Measurements from ENCODE around the gene PAQR4.
"Not testable (repeated sequence)": the region's sequence is repeated elsewhere in the genome, so short reads cannot be mapped to it uniquely, and the experiment has no call there.

PAQR4 gene

DNA sequence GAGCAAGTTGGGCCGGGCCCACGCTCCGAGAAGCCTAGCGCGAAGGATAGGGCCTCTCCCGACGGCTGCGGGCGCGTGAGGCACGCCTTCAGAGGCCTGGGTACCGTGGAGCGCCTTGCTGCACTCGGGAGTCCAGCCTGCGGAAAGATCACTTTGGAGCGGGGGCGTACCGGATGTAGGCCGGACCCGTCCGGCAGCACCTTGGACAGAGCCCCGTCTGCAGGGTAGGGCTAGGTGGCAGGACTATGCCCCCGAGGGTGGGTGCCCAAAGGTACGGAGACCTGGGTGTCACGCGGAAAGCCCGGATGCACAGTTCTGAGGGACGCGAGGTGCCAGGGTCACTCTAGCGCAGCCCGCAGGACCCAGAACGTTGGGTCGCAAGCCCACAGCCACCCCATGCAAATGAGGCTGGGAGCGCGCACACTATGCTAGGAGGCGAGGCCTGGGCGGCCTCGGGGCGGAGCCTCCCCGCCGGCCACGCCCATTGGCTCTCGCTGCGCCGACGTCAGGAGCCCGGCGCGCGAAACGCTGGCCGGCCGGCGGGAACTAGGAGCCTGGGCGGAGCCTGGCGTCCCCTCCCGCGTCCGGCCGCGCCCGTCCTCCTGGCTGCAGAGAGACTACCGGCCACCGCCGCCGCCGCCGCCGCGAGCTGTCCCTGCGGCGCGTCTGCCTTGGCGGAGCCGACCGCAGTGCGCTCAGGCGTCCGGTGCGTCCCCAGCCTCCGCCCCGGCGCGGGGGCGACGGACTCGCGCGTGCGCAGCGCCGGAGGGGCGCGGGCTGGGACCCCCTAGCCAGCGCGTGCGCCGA is at the start of gene PAQR4:
TSS of gene PAQR4 (plus strand) at position 611 of the 807 bp plus-strand sequence. CDS start 327 bp downstream, outside the sequence.
- peak; percentile 68 for DNase-seq

DNA sequence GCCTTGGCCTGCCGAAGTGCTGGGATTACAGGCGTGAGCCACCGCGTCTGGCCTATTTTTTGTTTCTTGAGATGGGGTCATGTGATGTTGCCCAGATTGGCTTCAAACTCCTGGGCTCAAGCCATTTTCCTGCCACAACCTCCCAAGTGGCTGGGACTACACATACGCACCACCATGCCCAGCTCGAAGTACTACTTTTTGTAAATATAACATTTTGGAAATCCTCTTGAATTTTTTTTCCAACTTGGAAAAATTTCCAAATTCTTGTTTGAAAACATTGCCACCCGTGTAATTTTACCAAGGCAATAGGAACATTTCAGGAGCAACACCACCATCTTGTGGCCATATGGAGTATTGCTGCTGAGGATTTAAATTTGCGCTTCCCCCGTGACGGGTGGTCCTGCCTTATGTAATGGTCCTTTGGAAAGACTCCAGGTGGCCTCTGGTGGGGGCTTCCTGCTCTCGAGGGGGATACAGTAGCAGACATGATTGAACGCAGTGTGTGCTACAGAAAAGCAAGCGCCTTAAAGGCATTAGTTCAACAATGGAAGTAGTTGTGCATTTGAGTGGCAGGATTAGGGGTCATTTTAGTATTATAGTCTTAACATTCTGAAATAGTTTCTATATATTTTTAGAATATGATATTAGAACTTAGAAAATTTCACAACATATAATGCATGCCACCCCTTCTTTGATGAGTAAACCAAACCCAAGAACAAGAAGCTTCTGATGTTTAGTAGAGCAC is 49.5 kb upstream of the PAQR4 start:
- peak; percentile 61 for DNase-seq

DNA sequence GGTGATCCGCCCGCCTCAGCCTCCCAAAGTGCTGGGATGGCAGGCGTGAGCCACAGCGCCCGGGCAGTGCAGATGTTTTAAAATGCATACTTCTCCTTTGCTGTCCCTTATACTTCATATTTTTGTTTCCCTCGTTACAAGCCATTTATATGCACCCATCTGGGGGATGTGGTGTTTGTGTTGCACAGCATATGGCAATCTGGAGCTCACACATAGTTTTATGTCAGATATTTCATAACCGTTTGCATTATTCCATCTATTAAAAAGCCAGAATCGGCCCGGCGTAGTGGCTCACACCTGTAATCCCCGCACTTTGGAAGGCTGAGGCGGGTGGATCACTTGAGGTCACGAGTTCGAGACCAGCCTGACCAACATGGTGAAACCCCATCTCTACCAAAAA is 45.7 kb upstream of the PAQR4 start:
- DNase-seq, result no peak

DNA sequence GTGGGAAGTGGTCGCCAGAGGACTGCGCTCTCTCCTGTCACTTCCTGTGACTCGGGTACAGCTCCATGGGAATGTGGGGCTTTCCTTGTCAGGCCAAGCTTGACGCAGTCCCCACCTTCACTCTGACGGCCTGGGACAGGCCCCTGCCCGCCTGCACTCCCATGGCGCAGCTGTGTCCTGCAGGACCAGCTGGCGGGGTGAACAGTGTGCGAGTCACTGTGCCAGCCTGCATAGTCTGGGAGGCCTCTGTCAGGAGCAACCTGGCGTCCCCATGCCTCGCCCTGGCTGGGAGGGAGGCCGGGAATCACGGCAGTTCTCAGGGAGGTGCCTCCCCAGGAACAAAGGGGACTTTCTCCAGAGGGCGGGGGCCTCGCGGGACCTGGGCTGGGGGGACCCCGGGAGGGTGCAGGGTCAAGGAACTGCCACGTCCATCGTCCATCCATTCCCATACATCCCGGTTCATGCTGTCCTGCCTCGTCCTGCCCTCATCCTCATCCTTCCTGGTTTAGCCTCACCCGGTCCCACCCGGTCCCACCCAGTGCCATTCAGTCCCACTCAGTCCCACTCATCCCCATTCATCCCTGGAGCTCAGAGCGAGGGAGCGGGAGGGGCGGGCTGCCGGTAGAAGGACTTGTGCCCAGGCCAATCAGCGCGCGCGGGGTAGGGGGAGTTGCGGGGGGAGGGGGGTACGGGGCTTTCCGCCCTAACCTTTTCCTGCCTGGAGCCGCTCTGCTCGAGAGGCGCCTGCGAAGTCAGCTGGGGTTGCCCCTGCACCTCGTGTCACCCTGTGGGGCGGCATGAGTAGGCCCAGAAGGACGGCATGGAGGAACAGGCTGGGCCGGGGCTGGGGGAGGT is 44.0 kb upstream of the PAQR4 start:
- DNase-seq, result no peak

DNA sequence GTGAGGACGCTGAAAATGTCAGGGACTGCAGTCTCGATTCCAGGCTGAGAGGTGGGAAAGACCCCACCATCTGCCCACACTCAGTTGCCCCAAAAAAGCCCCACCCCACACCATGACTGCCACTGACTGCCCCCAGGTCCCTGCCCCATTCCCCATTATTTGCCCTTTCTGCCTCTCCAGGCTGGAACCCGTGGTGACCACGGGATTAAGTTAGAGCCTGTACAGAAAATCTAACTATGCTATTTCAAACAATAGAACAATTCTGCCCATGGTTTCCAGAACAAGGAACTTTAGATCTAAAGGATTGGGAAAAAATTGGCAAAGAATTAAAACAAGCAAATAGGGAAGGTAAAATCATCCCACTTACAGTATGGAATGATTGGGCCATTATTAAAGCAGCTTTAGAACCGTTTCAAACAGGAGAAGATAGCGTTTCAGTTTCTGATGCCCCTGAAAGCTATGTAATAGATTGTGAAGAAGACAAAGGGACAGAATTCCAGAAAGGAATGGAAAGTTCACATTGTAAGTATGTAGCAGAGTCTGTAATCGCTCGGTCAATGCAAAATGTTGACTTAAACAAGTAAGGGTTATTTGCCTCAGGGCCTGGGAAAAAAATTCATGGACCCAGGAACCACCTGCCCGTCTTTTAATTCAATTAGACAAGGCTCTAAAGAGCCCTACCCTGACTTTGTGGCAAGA is 43.0 kb upstream of the PAQR4 start:
- DNase-seq, result no peak

DNA sequence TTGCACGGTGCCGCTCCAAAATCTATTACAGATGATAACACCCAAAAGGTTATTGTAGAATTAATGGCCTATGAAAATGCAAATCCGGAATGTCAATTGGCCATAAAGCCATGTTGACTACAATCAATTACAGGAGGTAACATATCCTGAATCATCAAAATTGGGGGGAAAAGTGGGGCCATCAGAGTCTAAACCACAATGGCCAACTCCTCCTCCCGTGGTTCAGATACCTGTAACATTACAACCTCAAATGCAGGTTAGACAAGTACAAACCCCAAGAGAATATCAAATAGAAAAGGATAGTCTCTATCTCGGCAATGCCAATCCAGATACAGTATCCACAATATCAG is 42.5 kb upstream of the PAQR4 start:
- DNase-seq, result no peak

DNA sequence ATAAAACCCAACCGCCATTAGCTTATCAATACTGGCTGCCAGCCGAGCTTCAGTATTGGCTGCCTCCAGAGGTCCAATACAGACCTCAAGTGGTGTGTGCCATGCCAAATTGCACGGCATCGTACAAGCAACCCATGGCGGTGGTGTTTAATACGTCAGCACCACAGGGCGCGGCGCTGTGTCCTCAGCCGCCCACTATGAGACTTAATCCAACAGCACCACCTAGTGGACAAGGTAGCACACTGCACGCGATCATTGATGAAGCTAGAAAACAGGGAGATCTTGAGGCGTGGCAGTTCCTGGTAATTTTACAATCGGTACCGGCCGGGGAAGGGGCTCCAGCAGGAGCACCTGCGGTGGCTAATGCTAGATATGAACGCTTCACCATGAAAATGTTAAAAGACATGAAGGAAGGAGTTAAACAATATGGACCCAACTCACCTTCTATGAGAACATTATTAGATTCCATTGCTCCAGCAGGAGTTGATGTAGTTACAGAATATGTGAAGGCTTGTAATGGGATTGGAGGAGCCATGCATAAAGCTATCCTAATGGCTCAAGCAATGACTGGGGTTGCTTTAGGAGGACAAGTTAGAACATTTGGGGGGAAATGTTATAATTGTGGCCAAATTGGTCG is 42.0 kb upstream of the PAQR4 start:
- DNase-seq, result peak; percentile 85

DNA sequence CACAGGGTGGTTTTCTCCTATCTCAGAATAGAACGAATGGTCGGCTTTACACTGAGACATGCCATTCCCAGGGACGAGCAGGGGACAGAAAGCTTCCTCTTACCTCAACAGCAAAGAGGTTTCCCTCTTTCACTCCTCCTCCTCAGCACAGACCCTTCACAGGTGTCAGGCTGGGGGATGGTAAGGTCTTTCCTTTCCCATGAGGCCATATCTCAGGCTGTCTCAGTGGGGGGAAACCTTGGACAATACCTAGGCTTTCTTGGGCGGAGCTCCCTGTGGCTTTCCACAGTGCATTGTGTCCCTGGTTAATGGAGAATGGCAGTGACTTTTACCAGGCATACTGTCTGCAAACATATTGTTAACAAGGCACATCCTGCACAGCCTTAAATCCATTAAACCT is 41.0 kb upstream of the PAQR4 start:
- not testable (repeated sequence) for DNase-seq

DNA sequence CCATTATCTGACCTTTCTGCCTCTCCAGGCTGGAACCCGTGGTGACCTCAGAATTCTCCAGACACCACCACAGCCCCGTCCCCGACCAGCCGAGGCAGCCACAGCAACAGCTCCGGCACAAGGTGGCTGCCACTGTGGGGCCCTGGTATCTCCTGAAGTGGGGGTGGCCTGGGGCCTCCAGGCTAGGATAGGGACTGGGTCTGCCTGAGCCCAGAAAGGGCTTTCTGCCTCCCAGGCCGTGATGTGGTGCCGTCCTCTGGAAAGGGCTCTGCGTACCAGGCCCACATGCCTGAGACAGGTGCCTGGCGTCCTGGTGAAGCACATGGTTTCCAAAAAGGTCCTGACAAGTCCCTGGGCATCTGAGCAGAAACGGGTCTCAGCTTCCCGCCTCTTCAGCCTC is 40.4 kb upstream of the PAQR4 start:
- DNase-seq, result no peak

DNA sequence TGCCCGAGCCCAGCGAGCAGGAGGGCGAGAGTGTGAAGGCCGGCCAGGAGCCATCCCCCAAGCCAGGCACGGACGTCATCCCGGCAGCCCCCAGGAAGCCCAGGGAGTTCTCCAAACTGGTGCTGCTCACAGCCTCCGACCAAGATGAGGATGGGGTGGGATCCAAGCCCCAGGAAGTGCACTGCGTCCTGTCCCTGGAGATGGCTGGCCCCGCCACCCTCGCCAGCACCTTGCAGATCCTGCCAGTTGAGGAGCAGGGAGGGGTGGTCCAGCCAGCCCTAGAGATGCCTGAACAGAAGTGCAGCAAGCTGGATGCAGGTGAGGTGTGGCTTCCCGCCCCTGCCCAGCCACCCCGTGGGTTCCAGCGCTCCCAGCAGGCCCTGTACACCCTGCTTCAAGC is 39.5 kb upstream of the PAQR4 start:
- DNase-seq, result no peak

DNA sequence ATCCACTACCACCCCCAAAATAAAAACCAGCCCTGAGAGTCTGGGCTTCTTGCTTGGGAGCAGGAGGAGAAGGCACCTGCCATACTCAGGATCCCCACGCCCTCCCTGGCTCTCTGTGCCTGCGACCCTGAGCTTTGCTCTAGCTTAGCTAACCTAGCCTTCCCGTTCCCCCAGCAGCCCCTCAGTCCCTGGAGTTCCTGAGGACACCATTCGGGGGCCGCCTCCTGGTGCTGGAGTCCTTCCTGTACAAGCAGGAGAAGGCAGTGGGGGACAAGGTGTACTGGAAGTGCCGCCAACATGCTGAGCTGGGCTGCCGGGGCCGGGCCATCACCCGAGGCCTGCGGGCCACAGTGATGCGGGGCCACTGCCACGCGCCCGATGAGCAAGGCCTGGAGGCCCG is 38.9 kb upstream of the PAQR4 start:
- DNase-seq, result no peak

DNA sequence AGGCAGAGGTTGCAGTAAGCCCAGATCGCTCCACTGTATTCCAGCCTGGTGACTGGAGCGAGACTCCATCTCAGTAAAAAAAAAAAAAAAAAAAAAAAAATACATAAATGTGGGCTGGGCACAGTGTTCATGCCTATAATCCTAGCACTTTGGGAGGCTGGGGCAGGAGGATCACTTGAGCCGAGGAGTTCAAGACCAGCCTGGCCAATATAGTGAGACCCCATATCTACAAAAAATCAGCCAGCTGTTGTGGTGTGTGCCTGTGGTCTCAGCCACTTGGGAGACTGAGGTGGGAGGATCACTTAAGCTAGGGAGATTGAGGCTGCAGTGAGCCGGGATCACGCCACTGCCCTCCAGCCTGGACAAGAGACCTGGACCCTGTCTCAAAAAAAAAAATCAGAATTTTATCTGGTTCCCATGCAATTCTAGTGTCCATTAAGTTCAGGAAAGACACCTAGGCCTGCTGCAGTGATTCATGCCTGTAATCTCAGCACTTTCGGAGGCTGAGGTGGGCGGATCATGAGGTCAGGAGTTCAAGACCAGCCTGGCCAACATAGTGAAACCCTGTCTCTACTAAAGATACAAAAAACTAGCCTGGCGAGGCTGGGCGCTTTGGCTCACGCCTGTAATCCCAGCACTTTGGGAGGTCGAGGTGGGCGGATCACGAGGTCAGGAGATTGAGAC is 37.8 kb upstream of the PAQR4 start:
- not testable (repeated sequence) for DNase-seq

DNA sequence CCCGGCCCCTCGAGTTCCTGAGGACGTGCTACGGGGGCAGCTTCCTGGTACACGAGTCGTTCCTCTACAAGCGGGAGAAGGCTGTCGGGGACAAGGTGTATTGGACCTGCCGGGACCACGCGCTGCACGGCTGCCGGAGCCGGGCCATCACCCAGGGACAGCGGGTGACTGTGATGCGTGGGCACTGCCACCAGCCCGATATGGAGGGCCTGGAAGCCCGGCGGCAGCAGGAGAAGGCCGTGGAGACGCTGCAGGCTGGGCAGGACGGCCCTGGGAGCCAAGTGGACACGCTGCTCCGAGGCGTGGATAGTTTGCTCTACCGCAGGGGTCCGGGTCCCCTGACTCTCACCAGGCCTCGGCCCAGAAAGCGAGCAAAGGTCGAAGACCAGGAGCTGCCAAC is 36.0 kb upstream of the PAQR4 start:
- no peak for DNase-seq

DNA sequence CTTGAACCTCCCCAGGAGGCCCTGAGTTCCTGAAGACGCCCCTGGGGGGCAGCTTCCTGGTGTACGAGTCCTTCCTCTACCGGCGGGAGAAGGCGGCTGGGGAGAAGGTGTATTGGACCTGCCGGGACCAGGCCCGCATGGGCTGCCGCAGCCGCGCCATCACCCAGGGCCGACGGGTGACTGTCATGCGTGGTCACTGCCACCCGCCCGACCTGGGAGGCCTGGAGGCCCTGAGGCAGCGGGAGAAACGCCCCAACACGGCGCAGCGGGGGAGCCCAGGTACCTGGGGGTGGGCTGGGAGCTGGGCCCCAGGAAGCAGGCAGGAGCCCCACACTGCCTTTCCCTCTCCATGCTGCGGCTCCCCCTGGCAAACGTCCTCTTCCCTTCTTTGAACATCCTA is 35.4 kb upstream of the PAQR4 start:
- DNase-seq, result no peak

DNA sequence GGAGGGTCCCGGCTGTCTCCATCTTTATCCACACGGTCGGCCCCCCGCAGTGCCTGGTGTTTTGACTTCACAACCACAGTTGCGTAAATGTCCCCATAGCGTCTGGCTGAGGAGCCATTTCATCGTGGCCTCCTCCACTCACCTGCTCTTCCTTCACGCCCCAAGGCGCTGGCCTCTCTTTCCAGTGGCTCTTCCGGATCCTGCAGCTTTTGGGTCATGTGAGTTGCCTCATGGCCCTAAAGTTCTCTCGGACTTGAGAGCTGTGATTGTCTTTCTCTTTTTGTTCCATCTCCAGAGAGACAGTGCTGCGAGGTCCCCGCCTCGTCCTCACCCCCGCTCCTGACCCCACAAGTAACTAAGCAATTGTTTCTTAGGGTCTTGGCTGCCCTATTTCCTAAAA is 34.7 kb upstream of the PAQR4 start:
- DNase-seq, result no peak

DNA sequence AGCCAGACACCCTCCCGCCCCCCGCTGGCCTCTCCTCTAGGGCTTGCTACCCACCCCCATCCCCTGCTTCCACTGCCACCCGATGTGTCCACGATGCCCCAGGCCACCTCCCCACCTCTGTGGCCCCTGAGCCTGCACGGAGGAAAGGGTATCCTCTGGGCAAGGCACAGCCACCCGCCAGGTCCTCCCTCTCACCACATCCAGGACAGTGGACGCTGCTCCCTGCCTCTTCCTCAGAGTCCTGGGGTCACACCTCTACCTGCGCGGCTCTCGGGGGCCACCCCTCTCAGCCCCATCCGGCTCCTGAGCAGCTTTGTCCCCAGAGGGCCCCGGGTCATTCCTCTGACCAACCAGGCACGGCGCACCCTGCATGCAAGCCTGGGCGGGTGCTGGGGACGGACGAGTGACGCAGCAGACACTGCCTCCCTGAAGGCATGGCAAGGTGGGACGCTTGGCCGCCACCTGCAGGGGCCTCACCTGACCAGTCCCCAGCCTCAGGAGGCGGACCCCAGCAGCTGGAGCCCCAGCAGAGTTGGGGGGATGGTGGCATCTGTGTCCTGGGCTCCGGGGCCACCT is 32.6 kb upstream of the PAQR4 start:
- no peak for DNase-seq

DNA sequence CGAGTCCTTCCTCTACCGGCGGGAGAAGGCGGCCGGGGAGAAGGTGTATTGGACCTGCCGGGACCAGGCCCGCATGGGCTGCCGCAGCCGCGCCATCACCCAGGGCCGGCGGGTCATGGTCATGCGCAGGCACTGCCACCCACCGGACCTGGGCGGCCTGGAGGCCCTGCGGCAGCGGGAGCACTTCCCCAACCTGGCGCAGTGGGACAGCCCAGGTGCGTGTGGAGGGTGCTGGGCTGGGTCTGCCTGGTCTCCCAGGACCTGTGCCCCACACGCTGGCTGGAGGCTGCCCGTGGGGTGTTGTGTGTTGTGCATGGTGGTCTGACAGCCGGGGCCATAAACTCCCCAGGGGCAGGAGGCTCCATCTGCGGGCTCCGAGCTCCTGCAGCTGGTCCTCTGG is 32.0 kb upstream of the PAQR4 start:
- no peak for DNase-seq

DNA sequence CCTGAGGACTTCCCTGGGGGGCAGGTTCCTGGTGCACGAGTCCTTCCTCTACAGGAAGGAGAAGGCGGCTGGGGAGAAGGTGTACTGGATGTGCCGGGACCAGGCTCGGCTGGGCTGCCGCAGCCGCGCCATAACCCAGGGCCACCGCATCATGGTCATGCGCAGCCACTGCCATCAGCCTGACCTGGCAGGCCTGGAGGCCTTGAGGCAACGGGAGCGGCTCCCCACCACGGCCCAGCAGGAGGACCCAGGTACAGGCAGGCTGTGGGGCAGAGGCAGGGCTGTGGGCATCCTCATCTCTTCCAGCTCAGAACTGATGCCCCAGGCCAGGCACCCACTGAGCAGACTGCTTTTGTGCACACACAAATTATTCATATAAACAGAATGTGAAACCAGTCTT is 30.9 kb upstream of the PAQR4 start:
- no peak for DNase-seq

DNA sequence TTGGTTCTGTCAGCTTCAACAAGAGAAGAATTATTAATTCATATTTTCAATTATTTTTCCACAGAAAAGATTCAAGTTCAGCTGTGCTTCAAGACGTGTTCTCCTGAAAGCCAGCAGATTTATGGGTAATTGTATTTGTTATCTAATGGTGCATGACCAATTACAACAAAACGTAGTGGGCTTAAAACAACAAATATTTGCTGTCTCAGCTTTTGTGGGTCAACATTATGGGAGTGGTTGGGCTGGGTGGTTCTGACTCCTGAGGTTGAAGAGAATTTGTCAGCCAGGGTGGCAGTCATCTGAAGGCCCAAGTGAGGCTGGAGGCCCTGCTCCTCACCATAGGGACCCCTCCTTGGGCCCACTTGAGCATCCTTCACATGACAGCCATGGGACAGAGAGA is 29.2 kb upstream of the PAQR4 start:
- no peak for DNase-seq

DNA sequence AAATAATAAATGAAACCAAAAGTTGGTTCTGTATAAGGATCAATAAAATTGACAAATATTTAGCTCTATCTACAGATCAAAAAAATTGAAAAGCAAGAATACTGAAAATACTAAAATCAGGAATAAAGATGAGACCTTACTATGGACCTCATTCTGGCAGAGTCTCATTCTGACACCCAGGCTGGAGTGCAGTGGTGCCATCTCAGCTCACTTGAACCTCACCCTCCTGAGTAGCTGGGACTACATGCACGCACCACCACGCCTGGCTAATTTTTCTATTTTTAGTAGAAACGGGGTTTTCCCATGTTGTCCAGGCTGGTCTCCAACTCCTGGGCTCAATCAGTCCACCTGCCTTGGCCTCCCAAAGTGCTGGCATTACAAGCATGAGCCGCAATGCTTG is 27.1 kb upstream of the PAQR4 start:
- no peak for DNase-seq

DNA sequence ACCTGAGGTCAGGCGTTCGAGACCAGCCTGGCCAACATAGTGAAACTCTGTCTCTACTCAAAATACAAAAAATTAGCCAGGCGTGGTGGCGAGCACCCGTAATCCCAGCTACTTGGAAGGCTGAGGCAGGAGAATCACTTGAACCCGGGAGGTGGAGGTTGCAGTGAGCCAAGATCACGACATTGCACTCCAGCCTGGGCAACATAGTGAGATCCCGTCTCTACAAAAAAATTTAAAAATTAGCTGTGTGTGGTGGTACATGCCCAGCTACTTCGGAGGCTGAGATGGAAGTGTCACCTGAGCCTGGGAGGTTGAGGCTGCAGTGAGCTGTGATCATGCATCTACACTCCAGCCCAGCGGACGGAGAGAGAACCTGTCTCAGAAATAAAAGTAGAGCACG is 25.4 kb upstream of the PAQR4 start:
- not testable (repeated sequence) for DNase-seq

Data from activated CD4-positive, alpha-beta T cell treated with anti-CD3 and anti-CD28 coated beads, Interleukin-2, amount 50 U/mL, for 1 hour (primary cell).